ENCODE data around the gene PLCB3. TPM values are rescaled to one million over a fixed set of nuclear protein-coding genes. Genes with fewer than 3 reads are reported as not detected.
A peak's percentile ranks its signal among the peaks of the same experiment; 100 is the strongest.

Gene PLCB3
- total RNA-seq, 4 donors from 2014 or later = 64.5 to 115 (median 91.2) TPM

DNA sequence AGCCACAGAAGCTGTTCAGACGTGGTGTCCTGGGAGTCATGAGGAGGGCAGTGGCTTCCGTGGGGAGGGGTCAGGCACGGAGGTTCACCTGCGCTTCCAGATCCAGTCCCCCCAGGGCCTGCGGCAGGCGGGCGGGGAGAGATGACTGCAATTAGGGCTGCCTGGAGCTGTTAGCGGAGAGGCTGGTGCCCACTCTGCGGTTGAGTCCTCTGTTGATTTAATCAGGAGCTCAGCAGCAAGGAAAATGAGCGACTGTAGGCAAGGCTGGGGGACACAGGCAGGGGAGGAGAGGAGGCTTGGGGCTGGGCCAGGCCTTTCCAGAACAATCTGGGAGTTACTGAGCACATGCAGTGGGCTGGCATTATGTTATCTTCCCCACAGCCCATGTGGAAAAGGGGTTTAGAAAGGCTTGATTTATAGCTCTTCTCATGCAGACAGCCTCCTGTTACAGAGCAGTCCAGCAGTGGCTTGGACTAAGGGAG is 13.1 kb downstream of the PLCB3 start:
- WGBS, 2 donors (ENCODE audit: low coverage in 1 of 2) = 80 to 94% methylated on average over 1 to 10 of the region's 10 CpGs

GRCh38 chr11:64265176-64266160 is 14.1 kb downstream of the PLCB3 start:
- WGBS, 2 donors (ENCODE audit: low coverage in 1 of 2) = 91% methylated on average over 4 to 31 of the region's 35 CpGs
- Histone ChIP-seq H3K4me1 (peaks cover 10 to 25% (median 21%) of the 10 kb centered on the region in 4 donors), H3K27me3 (no peaks in the 10 kb centered on the region), H3K36me3 (peaks cover 0 to 15% (median 3%) of the 10 kb centered on the region in 4 donors), H3K27ac (no peak overlapping the region), H3K4me3 (no peak overlapping the region), H3K9me3 (no peaks in the 10 kb centered on the region)
- TF ChIP-seq EP300 (IDR thresholded peaks at IDR 0.05; ENCODE audit: low read depth) (no peak), POLR2AphosphoS5 (IDR thresholded peaks at IDR 0.05) (no peak), POLR2A (IDR thresholded peaks at IDR 0.05) (no peak)
- TF ChIP-seq, protein P1, sequence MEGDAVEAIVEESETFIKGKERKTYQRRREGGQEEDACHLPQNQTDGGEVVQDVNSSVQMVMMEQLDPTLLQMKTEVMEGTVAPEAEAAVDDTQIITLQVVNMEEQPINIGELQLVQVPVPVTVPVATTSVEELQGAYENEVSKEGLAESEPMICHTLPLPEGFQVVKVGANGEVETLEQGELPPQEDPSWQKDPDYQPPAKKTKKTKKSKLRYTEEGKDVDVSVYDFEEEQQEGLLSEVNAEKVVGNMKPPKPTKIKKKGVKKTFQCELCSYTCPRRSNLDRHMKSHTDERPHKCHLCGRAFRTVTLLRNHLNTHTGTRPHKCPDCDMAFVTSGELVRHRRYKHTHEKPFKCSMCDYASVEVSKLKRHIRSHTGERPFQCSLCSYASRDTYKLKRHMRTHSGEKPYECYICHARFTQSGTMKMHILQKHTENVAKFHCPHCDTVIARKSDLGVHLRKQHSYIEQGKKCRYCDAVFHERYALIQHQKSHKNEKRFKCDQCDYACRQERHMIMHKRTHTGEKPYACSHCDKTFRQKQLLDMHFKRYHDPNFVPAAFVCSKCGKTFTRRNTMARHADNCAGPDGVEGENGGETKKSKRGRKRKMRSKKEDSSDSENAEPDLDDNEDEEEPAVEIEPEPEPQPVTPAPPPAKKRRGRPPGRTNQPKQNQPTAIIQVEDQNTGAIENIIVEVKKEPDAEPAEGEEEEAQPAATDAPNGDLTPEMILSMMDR (IDR thresholded peaks at IDR 0.05) = no peak
- intact Hi-C loops (cut with DNase I; ENCODE audit: low total_unique reads) = no loop called here
- no peak for DNase-seq
- in situ Hi-C loops (cut with MboI; ENCODE audit: low pct_ligation_motif_present in 1 of 4, low pct_unique_long_range_greater_than_20kb in 1 of 4, low sequenced_read_pairs in 3 of 4) = no loop called here

More for the DNA sequence above, 13.1 kb downstream of the PLCB3 start:
- no peaks in the 10 kb centered on the region for H3K27me3 ChIP-seq
- H3K9me3 ChIP-seq = no peaks in the 10 kb centered on the region
- DNase-seq = no peak
- intact Hi-C loops (cut with DNase I; ENCODE audit: low total_unique reads) (no loop called here), in situ Hi-C loops (cut with MboI; ENCODE audit: low pct_ligation_motif_present in 1 of 4, low pct_unique_long_range_greater_than_20kb in 1 of 4, low sequenced_read_pairs in 3 of 4) (no loop called here)
- H3K27ac ChIP-seq = no peak overlapping the region
- H3K4me1 ChIP-seq = peaks cover 10 to 25% (median 21%) of the 10 kb centered on the region in 4 donors
- H3K36me3 ChIP-seq = peaks cover 0 to 15% (median 3%) of the 10 kb centered on the region in 4 donors
- H3K4me3 ChIP-seq = no peak overlapping the region
- TF ChIP-seq, protein P1 (IDR thresholded peaks at IDR 0.05) = no peak
- no peak for TF ChIP-seq EP300 (IDR thresholded peaks at IDR 0.05; ENCODE audit: low read depth)
- TF ChIP-seq POLR2AphosphoS5 (IDR thresholded peaks at IDR 0.05) = no peak
- TF ChIP-seq POLR2A (IDR thresholded peaks at IDR 0.05) = no peak

- Histone ChIP-seq H3K4me3 (no peak overlapping the region), H3K27me3 (no peaks in the 10 kb centered on the region), H3K9me3 (no peaks in the 10 kb centered on the region), H3K27ac (no peak overlapping the region), H3K36me3 (peaks cover 0 to 15% (median 3%) of the 10 kb centered on the region in 4 donors), H3K4me1 (peaks cover 10 to 25% (median 21%) of the 10 kb centered on the region in 4 donors)
- in situ Hi-C loops (cut with MboI; ENCODE audit: low pct_ligation_motif_present in 1 of 4, low pct_unique_long_range_greater_than_20kb in 1 of 4, low sequenced_read_pairs in 3 of 4) = no loop called here
- WGBS, 2 donors (ENCODE audit: low coverage in 1 of 2) = 88% methylated on average over 15 of the region's 15 CpGs; no CpG with 5 or more reads in 1 of the 2 donors
- DNase-seq = no peak
- TF ChIP-seq EP300 (IDR thresholded peaks at IDR 0.05; ENCODE audit: low read depth) (no peak), POLR2AphosphoS5 (IDR thresholded peaks at IDR 0.05) (no peak), POLR2A (IDR thresholded peaks at IDR 0.05) (no peak)
- TF ChIP-seq, protein P1 (IDR thresholded peaks at IDR 0.05) = no peak
- intact Hi-C loops (cut with DNase I; ENCODE audit: low total_unique reads) = no loop called here
Measured at GRCh38 chr11:64266339-64266738, 15.0 kb downstream of the PLCB3 start.

DNA sequence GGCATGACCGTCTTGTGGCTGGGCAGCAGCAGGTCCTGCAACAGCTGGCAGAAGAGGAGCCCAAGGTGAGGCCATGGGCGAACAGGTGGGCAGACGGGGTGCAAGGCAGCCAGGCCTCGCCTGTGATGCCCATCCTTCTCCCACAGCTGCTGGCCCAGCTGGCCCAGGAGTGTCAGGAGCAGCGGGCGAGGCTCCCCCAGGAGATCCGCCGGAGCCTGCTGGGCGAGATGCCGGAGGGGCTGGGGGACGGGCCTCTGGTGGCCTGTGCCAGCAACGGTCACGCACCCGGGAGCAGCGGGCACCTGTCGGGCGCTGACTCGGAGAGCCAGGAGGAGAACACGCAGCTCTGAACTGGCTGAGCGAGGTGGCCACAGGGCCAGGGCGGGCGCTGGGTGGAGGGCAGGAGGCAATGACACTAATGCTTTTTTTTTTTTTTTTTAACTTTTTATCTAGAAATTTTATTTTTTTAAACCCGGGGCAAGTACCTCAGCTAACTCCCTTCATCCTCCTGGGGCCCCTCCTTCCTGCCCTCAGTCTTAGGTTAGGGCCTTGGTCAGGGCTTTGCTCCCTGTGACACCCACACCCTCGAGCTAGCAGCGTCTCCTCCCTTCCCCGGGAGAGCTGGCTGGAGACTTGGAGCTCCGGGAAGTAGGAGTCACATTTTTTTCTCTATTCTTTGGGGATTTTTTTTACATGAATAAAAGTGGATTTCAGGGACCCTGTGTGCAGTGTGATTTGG is 16.0 kb downstream of the PLCB3 start:
- no peak for DNase-seq
- intact Hi-C loops (cut with DNase I; ENCODE audit: low total_unique reads) = no loop called here
- Histone ChIP-seq H3K27ac (peak overlapping the region; percentile 97 to 99 (median 98)), H3K4me3 (no peak overlapping the region), H3K36me3 (peaks cover 0 to 15% (median 3%) of the 10 kb centered on the region in 4 donors), H3K27me3 (no peaks in the 10 kb centered on the region), H3K4me1 (peaks cover 10 to 35% (median 29%) of the 10 kb centered on the region in 4 donors), H3K9me3 (no peaks in the 10 kb centered on the region)
- 74% methylated on average over 27 of the region's 27 CpGs; no CpG with 5 or more reads in 1 of the 2 donors for WGBS, 2 donors (ENCODE audit: low coverage in 1 of 2)
- TF ChIP-seq POLR2AphosphoS5 (IDR thresholded peaks at IDR 0.05) (no peak), POLR2A (IDR thresholded peaks at IDR 0.05) (no peak), EP300 (IDR thresholded peaks at IDR 0.05; ENCODE audit: low read depth) (no peak)
- TF ChIP-seq, protein P1 (IDR thresholded peaks at IDR 0.05) = no peak
- in situ Hi-C loops (cut with MboI; ENCODE audit: low pct_ligation_motif_present in 1 of 4, low pct_unique_long_range_greater_than_20kb in 1 of 4, low sequenced_read_pairs in 3 of 4) = no loop called here
